Measurements from ENCODE around the gene SMC1B. TPM values are rescaled to one million over a fixed set of nuclear protein-coding genes. Genes with fewer than 3 reads are reported as not detected.

The SMC1B gene
- polyA plus RNA-seq, 3 donors = not detected

GRCh38 chr22:45458532-45458931 lies 45.1 kb upstream of the SMC1B start:
- intact Hi-C loops (cut with micrococcal nuclease) = no loop called here
- Mint-ChIP-seq H3K27ac (no peak overlapping the region), H3K4me1 (no peaks in the 10 kb centered on the region), H3K4me3 (no peak overlapping the region), H3K27me3 (ENCODE audit: low read depth in 3 of 3) (peaks cover 0 to 6% (median 2%) of the 10 kb centered on the region in 3 donors), H3K9me3 (no peaks in the 10 kb centered on the region), H3K36me3 (no peaks in the 10 kb centered on the region)
- Histone ChIP-seq H3K36me3 (replicated peaks in 1 of 2; ENCODE audit: control insufficient read depth in 1 of 2, insufficient read depth in 2 of 2, low read length in 2 of 2) (no peaks in the 10 kb centered on the region), H3K9ac (ENCODE audit: insufficient read depth, low read length, poor library complexity, severe bottlenecking) (no peak overlapping the region), H3K27ac (ENCODE audit: low read depth in 1 of 2, low read length in 2 of 2) (no peak overlapping the region), H3K27me3 (ENCODE audit: control insufficient read depth in 2 of 2, insufficient read depth in 2 of 2, low read length in 2 of 2) (no peaks in the 10 kb centered on the region), H3K79me2 (ENCODE audit: insufficient read depth, low read length) (no peaks in the 10 kb centered on the region), H3K4me2 (replicated peaks; ENCODE audit: extremely low read depth, low read length, poor library complexity, severe bottlenecking) (no peak overlapping the region), H2AFZ (ENCODE audit: insufficient read depth, low read depth, low read length, poor library complexity, severe bottlenecking) (no peak overlapping the region), H3K4me3 (replicated peaks in 1 of 3; ENCODE audit: low read depth in 2 of 3, low read length in 3 of 3) (no peak overlapping the region), H3K9me3 (replicated peaks in 1 of 2; ENCODE audit: control insufficient read depth in 1 of 2, insufficient read depth in 1 of 2, low read length in 2 of 2) (no peaks in the 10 kb centered on the region), H3K4me1 (ENCODE audit: control insufficient read depth in 1 of 2, insufficient read depth in 2 of 2, low read length in 2 of 2) (no peaks in the 10 kb centered on the region), H4K20me1 (ENCODE audit: insufficient read depth, low read length) (no peaks in the 10 kb centered on the region)
- no peak for DNase-seq
- 96% methylated on average over 7 of the region's 13 CpGs for WGBS (ENCODE audit: insufficient coverage)
- no peak for TF ChIP-seq CTCF (IDR thresholded peaks at IDR 0.05)

- no peak overlapping the region for H3K4me2 ChIP-seq (replicated peaks; ENCODE audit: extremely low read depth, low read length, poor library complexity, severe bottlenecking)
- H3K4me3 Mint-ChIP-seq = no peak overlapping the region
- 92% methylated on average over 7 of the region's 8 CpGs for WGBS (ENCODE audit: insufficient coverage)
- no peak overlapping the region for H3K27ac ChIP-seq (ENCODE audit: low read depth in 1 of 2, low read length in 2 of 2)
- no peak overlapping the region for H3K9ac ChIP-seq (ENCODE audit: insufficient read depth, low read length, poor library complexity, severe bottlenecking)
- no peaks in the 10 kb centered on the region for H3K36me3 Mint-ChIP-seq
- H3K27me3 Mint-ChIP-seq (ENCODE audit: low read depth in 3 of 3) = peaks cover 3 to 8% (median 3%) of the 10 kb centered on the region in 3 donors
- H4K20me1 ChIP-seq (ENCODE audit: insufficient read depth, low read length) = no peaks in the 10 kb centered on the region
- H3K4me1 Mint-ChIP-seq = no peaks in the 10 kb centered on the region
- no peak overlapping the region for H2AFZ ChIP-seq (ENCODE audit: insufficient read depth, low read depth, low read length, poor library complexity, severe bottlenecking)
- TF ChIP-seq CTCF (IDR thresholded peaks at IDR 0.05) = no peak
- H3K27me3 ChIP-seq (ENCODE audit: control insufficient read depth in 2 of 2, insufficient read depth in 2 of 2, low read length in 2 of 2) = no peaks in the 10 kb centered on the region
- intact Hi-C loops (cut with micrococcal nuclease) = no loop called here
- no peaks in the 10 kb centered on the region for H3K36me3 ChIP-seq (replicated peaks in 1 of 2; ENCODE audit: control insufficient read depth in 1 of 2, insufficient read depth in 2 of 2, low read length in 2 of 2)
- no peaks in the 10 kb centered on the region for H3K9me3 ChIP-seq (replicated peaks in 1 of 2; ENCODE audit: control insufficient read depth in 1 of 2, insufficient read depth in 1 of 2, low read length in 2 of 2)
- no peaks in the 10 kb centered on the region for H3K79me2 ChIP-seq (ENCODE audit: insufficient read depth, low read length)
- no peak overlapping the region for H3K27ac Mint-ChIP-seq
- H3K4me1 ChIP-seq (ENCODE audit: control insufficient read depth in 1 of 2, insufficient read depth in 2 of 2, low read length in 2 of 2) = no peaks in the 10 kb centered on the region
- no peak overlapping the region for H3K4me3 ChIP-seq (replicated peaks in 1 of 3; ENCODE audit: low read depth in 2 of 3, low read length in 3 of 3)
- no peaks in the 10 kb centered on the region for H3K9me3 Mint-ChIP-seq
- DNase-seq = no peak
Observed at GRCh38 chr22:45456811-45457210, 43.4 kb upstream of the SMC1B start.

Measured in CD14-positive monocyte (primary cell).